NCI-H2081 (cell line): ENCODE measurements around the gene TMCC2.
A peak's percentile ranks its signal among the peaks of the same experiment; 100 is the strongest.
"Not testable (repeated sequence)": the region's sequence is repeated elsewhere in the genome, so short reads cannot be mapped to it uniquely, and the experiment has no call there.

Source experiments
- DNase-seq, 2 experiments: peaks; one replicate each; lab custom pipeline; 2025; lab: John Stamatoyannopoulos, UW

Gene TMCC2

GRCh38 chr1:205227584-205228013 is at the start of gene TMCC2:
Gene TMCC2, plus strand, starts transcription at chr1:205227946. Its CDS starts 619 bp downstream, at chr1:205228565.
- peak; percentile 90 to 93 for DNase-seq

- no peak for DNase-seq
Observed at GRCh38 chr1:205179842-205180241, 47.9 kb upstream of the TMCC2 start.

- not testable (repeated sequence) for DNase-seq
Observed at GRCh38 chr1:205180331-205180730, 47.4 kb upstream of the TMCC2 start.

GRCh38 chr1:205182930-205183329 is 44.8 kb upstream of the TMCC2 start:
- DNase-seq = no peak

- no peak for DNase-seq
Observed at GRCh38 chr1:205183676-205184335, 43.9 kb upstream of the TMCC2 start.

GRCh38 chr1:205186191-205186590 is 41.6 kb upstream of the TMCC2 start:
- DNase-seq = no peak

- DNase-seq = no peak
Observed at GRCh38 chr1:205187420-205187819, 40.3 kb upstream of the TMCC2 start.

- DNase-seq = no peak
Observed at GRCh38 chr1:205188098-205188497, 39.6 kb upstream of the TMCC2 start.

GRCh38 chr1:205188596-205188995 is 39.1 kb upstream of the TMCC2 start:
- DNase-seq = no peak

GRCh38 chr1:205189131-205189530 is 38.6 kb upstream of the TMCC2 start:
- no peak for DNase-seq

GRCh38 chr1:205190845-205191577 is 36.7 kb upstream of the TMCC2 start:
- DNase-seq = no peak

GRCh38 chr1:205191622-205192021 is 36.1 kb upstream of the TMCC2 start:
- DNase-seq = no peak

- DNase-seq = no peak
Observed at GRCh38 chr1:205192287-205192686, 35.5 kb upstream of the TMCC2 start.

- no peak for DNase-seq
Observed at GRCh38 chr1:205199090-205199930, 28.4 kb upstream of the TMCC2 start.

GRCh38 chr1:205199931-205200299 is 27.8 kb upstream of the TMCC2 start:
- no peak for DNase-seq

- DNase-seq = no peak
Observed at GRCh38 chr1:205204552-205204951, 23.2 kb upstream of the TMCC2 start.

- no peak for DNase-seq
Observed at GRCh38 chr1:205205055-205205454, 22.7 kb upstream of the TMCC2 start.

GRCh38 chr1:205208811-205209210 is 18.9 kb upstream of the TMCC2 start:
- no peak for DNase-seq

- DNase-seq = no peak
Observed at GRCh38 chr1:205210756-205211168, 17.0 kb upstream of the TMCC2 start.

- peak; percentile 95 to 96 for DNase-seq
Observed at GRCh38 chr1:205211169-205211838, 16.4 kb upstream of the TMCC2 start, which contains the start of gene DSTYK. Gene DSTYK, minus strand, starts transcription at chr1:205211702. Its CDS starts 167 bp downstream, at chr1:205211535.

- DNase-seq = no peak
Observed at GRCh38 chr1:205211839-205212536, 15.8 kb upstream of the TMCC2 start.
